ENCODE measurements around the gene KLF5. TPM values are rescaled to one million over a fixed set of nuclear protein-coding genes. Genes with fewer than 3 reads are reported as not detected.

KLF5 gene
- total RNA-seq, 1 experiment from 2014 or later, result 2.3 TPM

- TF ChIP-seq TEAD1 (CRISPR knock-in tag; IDR thresholded peaks at IDR 0.05) (no peak), FOXP1 (CRISPR knock-in tag; IDR thresholded peaks at IDR 0.05; ENCODE audit: borderline replicate concordance) (no peak), NR2C2 (CRISPR knock-in tag; IDR thresholded peaks at IDR 0.05) (no peak), ZNF416 (CRISPR knock-in tag; IDR thresholded peaks at IDR 0.05) (no peak), PREB (CRISPR knock-in tag; IDR thresholded peaks at IDR 0.05; ENCODE audit: borderline replicate concordance) (no peak), SMAD4 (CRISPR knock-in tag; IDR thresholded peaks at IDR 0.05) (no peak), HMGA2 (CRISPR knock-in tag; IDR thresholded peaks at IDR 0.05) (no peak), GABPB1 (CRISPR knock-in tag; IDR thresholded peaks at IDR 0.05) (no peak)
- TF ChIP-seq, protein P1, sequence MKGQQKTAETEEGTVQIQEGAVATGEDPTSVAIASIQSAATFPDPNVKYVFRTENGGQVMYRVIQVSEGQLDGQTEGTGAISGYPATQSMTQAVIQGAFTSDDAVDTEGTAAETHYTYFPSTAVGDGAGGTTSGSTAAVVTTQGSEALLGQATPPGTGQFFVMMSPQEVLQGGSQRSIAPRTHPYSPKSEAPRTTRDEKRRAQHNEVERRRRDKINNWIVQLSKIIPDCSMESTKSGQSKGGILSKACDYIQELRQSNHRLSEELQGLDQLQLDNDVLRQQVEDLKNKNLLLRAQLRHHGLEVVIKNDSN (CRISPR knock-in tag; IDR thresholded peaks at IDR 0.05), result no peak
- TF ChIP-seq, protein P2, sequence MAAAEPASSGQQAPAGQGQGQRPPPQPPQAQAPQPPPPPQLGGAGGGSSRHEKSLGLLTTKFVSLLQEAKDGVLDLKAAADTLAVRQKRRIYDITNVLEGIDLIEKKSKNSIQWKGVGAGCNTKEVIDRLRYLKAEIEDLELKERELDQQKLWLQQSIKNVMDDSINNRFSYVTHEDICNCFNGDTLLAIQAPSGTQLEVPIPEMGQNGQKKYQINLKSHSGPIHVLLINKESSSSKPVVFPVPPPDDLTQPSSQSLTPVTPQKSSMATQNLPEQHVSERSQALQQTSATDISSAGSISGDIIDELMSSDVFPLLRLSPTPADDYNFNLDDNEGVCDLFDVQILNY (CRISPR knock-in tag; IDR thresholded peaks at IDR 0.05), result no peak
- TF ChIP-seq, protein P3, sequence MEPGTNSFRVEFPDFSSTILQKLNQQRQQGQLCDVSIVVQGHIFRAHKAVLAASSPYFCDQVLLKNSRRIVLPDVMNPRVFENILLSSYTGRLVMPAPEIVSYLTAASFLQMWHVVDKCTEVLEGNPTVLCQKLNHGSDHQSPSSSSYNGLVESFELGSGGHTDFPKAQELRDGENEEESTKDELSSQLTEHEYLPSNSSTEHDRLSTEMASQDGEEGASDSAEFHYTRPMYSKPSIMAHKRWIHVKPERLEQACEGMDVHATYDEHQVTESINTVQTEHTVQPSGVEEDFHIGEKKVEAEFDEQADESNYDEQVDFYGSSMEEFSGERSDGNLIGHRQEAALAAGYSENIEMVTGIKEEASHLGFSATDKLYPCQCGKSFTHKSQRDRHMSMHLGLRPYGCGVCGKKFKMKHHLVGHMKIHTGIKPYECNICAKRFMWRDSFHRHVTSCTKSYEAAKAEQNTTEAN (CRISPR knock-in tag; IDR thresholded peaks at IDR 0.05), result no peak
- TF ChIP-seq, protein P4, sequence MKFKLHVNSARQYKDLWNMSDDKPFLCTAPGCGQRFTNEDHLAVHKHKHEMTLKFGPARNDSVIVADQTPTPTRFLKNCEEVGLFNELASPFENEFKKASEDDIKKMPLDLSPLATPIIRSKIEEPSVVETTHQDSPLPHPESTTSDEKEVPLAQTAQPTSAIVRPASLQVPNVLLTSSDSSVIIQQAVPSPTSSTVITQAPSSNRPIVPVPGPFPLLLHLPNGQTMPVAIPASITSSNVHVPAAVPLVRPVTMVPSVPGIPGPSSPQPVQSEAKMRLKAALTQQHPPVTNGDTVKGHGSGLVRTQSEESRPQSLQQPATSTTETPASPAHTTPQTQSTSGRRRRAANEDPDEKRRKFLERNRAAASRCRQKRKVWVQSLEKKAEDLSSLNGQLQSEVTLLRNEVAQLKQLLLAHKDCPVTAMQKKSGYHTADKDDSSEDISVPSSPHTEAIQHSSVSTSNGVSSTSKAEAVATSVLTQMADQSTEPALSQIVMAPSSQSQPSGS (CRISPR knock-in tag; IDR thresholded peaks at IDR 0.05; ENCODE audit: borderline replicate concordance, low read depth), result no peak
These were observed 47.1 kb upstream of the KLF5 start (continued) for GRCh38 chr13:73011751-73012150.

DNA sequence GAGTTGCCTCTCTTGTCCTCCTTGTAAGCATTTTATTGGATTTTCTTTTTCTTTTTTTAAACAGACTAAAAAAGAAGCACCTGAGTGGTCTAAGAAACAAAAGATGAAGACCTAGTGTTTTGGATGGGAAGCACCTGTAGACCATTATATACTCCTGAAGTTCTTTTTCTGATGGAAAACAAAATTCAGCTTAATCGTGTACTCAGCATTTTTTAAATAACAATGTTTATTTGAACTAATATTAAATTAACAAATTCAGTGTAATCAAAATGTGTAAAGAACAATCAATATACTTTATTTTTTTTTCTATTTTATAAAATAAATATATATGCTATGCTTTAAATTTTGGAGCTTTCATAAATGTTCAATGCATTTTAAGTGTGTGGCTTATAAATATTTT, 43.0 kb upstream of the KLF5 start:
- ChIA-PET POLR2A (no interaction called here), CTCF (no interaction called here)
- peaks cover 2% of the 10 kb centered on the region for H3K36me3 Mint-ChIP-seq
- H3K27me3 Mint-ChIP-seq (ENCODE audit: low read depth), result no peaks in the 10 kb centered on the region
- no peaks in the 10 kb centered on the region for H3K4me1 Mint-ChIP-seq
- H3K9me3 Mint-ChIP-seq, result no peaks in the 10 kb centered on the region
- H3K4me3 Mint-ChIP-seq, result no peak overlapping the region
- no peak for TF ChIP-seq ZNF232 (CRISPR knock-in tag; IDR thresholded peaks at IDR 0.05)
- TF ChIP-seq TCF7 (CRISPR knock-in tag; IDR thresholded peaks at IDR 0.05; ENCODE audit: low read depth), result no peak
- TF ChIP-seq, protein P5, sequence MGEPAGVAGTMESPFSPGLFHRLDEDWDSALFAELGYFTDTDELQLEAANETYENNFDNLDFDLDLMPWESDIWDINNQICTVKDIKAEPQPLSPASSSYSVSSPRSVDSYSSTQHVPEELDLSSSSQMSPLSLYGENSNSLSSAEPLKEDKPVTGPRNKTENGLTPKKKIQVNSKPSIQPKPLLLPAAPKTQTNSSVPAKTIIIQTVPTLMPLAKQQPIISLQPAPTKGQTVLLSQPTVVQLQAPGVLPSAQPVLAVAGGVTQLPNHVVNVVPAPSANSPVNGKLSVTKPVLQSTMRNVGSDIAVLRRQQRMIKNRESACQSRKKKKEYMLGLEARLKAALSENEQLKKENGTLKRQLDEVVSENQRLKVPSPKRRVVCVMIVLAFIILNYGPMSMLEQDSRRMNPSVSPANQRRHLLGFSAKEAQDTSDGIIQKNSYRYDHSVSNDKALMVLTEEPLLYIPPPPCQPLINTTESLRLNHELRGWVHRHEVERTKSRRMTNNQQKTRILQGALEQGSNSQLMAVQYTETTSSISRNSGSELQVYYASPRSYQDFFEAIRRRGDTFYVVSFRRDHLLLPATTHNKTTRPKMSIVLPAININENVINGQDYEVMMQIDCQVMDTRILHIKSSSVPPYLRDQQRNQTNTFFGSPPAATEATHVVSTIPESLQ (CRISPR knock-in tag; IDR thresholded peaks at IDR 0.05), result no peak
- TF ChIP-seq ZNF281 (CRISPR knock-in tag; IDR thresholded peaks at IDR 0.05), result no peak
- TF ChIP-seq NR2C2 (CRISPR knock-in tag; IDR thresholded peaks at IDR 0.05), result no peak
- TF ChIP-seq ERG (CRISPR knock-in tag; IDR thresholded peaks at IDR 0.05), result no peak
- TF ChIP-seq GABPB1 (CRISPR knock-in tag; IDR thresholded peaks at IDR 0.05), result no peak
- no peak for TF ChIP-seq OVOL2 (CRISPR knock-in tag; IDR thresholded peaks at IDR 0.05; ENCODE audit: borderline replicate concordance)
- TF ChIP-seq, protein P3 (CRISPR knock-in tag; IDR thresholded peaks at IDR 0.05), result no peak
- no peak for TF ChIP-seq TP53 (CRISPR knock-in tag; IDR thresholded peaks at IDR 0.05)
- ATAC-seq (no peak), DNase-seq (ENCODE audit: low spot score) (no peak)
- no peak overlapping the region for H3K27ac Mint-ChIP-seq

All from WTC11 (cell line).